ENCODE results near the gene PAPPA2.
A peak's percentile ranks its signal among the peaks of the same experiment; 100 is the strongest.

Gene PAPPA2

DNA sequence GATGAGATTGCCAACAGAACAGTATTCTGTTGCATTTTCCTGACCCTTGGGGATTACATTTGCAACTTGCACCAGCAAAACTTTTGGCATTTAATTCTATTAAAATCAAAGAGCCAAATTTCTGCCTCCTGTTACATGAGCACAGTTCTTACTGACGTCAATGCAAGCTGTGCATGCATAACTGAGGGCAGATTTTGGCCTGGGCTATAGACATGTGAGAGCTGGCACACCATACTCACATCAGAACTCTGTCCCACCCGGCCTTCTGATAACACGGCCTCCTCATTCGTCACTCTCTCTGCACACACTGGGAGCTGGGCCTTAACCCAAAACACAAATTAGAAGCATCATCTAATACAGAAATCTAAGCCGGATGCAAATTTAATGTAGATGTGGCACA, 31.5 kb downstream of the PAPPA2 start:
- no peak for DNase-seq (ENCODE audit: low spot score)

DNA sequence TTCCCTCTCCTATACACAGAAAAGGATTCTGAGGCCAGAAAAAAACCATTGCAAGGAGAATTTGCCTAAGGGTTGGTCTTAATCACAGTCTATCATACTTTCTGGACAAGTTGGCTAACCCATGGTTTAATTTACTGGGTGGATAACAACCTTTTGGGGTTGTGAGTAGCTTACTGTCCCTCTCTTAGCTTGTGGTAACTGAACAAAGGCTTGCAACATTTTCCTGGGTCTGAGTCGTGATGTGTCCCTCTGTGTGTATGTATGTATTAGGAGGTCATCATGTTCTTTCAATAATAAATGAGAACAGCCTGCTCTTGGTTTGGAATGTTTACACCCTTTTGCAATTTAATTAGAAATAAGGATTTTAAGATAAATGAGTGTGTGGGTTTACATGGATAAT, 36.7 kb downstream of the PAPPA2 start:
- peak; percentile 41 for DNase-seq (ENCODE audit: low spot score)

- peak; percentile 86 for DNase-seq (ENCODE audit: low spot score)
Measured at GRCh38 chr1:176501599-176501998, 38.6 kb downstream of the PAPPA2 start.

DNA sequence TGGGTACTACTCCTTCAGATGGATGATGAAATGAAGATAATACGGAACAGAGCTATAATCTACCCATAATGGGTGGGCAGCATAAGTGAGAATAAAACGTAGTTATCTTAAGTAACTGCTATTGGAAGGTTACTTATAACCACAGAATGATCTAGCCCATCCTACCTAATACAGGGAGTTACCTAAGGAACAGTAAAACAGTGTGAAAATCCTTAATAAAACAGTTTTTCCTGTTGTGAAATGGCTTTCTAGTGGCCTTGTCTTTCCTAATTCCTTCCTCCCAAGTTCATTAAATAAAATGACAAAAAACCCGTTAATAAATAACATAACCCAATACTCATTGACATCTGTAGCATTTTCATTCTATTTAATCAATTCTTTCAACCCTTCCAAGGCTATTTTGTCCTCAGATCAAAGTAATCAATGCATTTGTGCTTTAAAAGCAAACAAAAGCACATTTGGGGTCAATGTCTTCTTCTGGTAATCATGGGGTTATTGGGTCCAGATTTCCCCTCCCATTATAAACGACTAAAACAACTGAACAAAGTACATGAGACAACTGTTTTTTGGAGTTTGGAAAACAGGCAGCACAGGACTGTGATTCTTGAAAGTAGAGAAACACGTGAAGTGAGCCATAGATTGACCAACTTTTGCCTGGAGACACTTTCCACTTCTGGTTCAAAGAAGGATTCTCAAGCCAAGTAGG, 42.0 kb downstream of the PAPPA2 start:
- DNase-seq (ENCODE audit: low spot score): no peak

DNA sequence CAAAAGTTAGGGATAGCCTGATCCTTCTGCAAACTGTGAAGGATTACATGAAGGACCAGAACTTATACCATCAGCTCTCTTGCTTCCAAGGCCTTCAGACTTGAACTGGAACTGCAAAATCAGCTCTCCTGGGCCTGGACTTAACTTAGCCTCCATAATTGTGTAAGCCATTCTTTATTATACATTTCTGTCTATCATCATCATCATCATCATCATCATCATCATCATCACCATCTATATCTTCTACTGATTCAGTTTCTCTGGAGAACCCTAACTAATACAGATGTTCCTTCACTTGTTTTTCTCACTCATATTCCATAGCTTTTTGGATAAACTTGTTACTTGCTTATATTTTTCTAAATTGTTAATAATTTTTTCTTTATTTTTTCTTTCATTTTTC, 50.0 kb downstream of the PAPPA2 start:
- DNase-seq (ENCODE audit: low spot score): no peak

GRCh38 chr1:176515310-176515709, 52.3 kb downstream of the PAPPA2 start:
- peak; percentile 98 for DNase-seq (ENCODE audit: low spot score)

DNA sequence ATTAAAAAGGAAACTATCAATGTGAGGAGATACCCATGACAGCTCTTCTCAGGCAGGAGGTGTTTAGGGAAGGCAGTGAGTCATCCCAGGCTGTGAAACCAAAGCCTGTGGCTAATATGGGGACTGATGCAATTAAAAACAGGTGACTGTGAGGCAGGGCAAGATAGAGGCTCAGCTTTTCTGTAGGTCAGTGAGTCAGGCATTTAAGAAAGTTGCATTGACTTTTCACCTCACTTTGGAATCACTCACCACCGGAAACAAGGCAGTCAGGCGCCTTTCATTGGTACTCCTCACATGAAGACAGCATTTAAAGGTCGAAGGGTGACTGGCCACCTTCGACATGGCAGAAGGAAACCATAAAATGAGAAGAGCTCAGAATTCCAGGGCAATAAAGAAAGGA, 54.5 kb downstream of the PAPPA2 start:
- DNase-seq (ENCODE audit: low spot score): peak; percentile 98

DNA sequence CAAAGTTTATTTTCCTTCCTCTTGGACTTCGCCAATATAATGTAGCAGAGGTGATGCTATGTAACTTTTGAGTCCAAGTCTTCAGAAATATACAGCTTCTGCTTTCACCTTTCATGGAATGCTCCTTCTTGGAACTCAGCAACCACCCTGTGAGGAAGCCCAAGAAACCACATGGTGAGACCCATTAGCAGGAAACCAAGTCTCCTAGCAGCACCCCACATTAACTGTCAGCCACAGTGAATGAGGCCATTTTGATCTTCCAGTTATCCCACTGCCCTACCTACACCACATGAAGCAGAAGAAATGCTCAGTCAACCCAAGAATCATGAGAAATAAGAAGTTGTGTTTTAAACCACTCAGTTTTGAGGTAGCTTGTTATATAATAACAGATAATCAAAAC, 58.2 kb downstream of the PAPPA2 start:
- DNase-seq (ENCODE audit: low spot score): no peak

DNA sequence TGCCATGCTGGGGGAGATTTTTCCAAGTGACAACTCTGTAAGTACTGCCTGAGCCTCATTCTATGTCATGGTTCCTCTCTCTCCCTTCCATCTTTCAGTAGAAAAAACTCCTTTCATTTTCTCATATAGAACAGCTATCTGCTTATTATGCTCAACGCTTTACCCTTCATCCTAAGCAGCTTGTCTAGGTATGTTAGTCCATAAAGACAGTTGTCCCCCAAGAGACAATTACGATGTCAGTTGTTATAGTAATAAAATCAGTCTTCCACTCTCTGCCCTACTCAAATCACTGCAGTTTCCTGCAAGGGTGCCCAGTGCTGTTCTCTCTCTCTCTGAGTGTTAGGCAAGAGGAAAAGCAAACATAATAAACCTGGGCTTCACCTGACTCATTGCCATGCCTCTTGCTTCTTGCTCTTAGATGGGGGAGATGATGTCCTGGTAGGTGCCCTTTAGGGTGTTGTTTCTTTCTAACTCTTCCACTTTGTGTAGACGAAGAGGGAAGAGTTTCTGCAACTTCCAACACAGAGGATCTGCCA, 59.4 kb downstream of the PAPPA2 start:
- peak; percentile 70 for DNase-seq (ENCODE audit: low spot score)

- no peak for DNase-seq (ENCODE audit: low spot score)
Measured at GRCh38 chr1:176529395-176530090, 66.6 kb downstream of the PAPPA2 start.

- DNase-seq (ENCODE audit: low spot score): no peak
Measured at GRCh38 chr1:176531036-176531435, 68.1 kb downstream of the PAPPA2 start.

DNA sequence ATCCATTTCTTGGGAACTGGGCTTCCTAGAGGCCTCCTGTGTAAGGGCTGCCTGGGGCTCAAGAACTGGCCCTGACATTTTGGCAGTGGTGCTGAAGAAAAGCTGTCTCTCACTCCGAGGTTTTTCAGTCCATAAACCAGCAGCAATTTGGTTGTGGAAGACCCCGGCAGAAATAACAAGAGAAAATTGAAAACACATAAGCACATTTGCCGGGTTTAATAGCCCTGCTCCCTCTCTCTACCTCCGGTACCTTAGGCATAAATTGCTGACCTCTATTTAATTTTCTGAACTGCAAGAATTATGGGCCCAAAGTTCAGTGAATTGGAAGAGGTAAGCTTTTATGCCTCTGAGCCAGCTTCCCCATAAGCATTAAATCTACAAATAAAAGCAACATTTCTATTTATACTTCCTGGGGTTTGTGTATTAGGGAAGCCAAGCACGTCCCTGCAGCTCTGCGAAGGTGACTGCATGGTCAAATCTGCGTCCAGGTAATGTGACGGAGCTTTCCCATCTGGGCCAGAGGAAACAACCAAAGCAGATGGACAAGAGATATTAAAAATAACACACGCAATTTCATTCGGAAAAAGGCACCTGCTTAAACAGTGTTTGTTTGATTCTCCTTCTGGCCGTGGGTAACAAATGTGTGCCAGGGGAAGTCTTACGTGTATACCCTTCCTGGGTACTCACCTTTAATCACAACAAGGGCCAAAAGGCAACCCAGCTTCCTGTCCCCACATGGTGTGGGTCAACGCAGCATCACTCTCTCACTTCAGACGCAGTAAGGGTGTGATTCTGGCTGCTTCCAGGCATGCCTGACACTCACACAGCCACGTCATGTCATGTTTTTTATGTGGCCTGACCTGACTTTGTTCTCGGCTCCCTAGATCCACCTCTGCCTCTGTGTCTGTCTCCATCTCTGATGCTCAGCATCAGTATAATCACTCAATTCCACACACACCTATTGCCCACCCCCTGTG, 69.2 kb downstream of the PAPPA2 start:
- DNase-seq (ENCODE audit: low spot score): peak; percentile 46

DNA sequence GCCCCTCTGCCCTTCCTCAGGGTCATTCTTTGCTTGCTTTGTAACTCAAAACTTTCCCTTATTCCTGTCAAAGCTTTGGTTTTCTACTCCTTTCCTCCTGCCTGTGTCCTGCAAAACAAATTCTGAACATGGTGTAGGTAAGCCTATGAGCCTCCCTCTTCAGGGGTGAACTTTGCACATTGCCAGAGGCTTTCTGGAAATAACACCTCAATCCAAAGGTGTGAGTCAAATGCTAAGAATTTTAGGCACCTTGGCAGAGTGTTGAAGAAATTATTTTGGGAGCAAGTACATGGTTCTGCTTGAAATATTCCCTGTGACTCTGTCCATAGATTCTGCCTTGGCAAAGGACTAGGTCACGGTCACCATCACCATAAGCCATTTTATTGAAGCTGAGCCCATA, 70.0 kb downstream of the PAPPA2 start:
- peak; percentile 42 for DNase-seq (ENCODE audit: low spot score)

DNA sequence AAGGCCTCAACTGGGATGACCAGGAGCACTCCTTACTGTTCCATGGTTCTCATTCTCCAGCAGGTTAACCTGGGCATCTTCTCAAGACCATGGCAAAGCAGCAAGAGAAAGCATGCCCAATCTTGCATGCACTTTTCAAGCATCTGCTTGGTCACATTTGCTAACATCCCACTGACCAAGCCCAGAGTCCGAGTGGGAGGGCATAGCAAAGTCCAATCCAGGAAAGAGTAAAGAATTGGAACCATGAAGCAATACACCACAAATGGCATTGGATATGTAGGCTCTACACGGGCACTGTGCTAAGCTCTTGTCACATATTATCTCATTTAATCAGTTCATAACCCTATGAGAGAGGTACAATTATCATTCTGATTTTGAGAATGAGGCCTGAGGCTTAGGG, 73.6 kb downstream of the PAPPA2 start:
- no peak for DNase-seq (ENCODE audit: low spot score)

DNA sequence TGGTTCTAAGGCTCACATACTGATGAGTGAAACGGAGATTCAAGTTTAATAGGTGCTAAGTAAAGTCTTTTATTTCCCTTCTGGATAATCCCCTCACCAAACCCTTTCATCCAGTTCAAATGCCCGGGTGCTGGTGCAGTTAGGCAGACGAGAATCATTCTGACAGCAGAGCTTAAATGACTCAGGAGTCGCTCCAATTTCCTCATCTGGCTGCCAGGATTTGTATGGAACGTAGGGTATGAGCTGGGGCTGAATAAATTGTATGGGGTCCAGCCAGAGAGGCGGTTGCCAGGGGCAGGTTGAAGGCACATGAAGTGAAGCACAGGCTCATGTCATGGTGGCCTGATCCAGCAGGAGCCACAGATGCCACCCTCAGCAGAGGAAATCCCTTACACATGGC, 76.0 kb downstream of the PAPPA2 start:
- no peak for DNase-seq (ENCODE audit: low spot score)

DNA sequence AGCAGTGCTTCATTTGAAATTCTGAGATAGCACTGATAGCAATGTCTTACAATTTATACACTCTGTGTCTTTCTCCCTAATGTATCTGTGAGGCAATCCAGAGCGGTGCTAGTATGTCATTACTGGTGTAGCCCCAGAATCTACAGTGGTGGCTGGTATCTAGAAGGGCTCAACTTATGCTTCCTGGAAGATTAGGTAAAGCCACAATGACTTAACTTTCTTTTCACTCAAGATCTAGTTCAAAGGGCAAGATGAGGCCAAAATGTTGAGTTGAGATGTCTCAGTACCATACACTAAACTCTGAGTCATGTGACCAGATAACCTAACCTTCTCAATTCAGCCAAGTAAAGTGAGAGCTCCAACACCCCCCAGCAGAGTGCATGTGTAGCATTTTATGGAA, 77.5 kb downstream of the PAPPA2 start:
- DNase-seq (ENCODE audit: low spot score): no peak

DNA sequence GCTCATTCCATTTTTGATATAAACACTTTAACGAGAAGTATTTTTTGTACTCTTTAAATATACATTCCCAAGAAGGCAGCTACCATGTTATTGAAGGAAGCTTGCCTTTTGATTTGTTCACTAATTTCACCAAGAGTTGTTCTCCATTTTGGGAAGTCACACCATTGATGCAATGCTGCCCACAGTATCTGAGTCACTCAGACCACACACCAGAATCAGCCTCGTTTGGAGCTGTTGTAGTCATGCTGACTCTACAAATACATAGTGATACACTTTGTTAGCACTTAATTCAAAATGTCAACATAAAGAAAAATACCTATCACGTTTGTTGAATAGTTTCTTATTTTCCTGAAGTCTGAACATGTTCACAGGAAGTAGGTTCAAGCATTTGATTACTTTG, 78.7 kb downstream of the PAPPA2 start:
- peak; percentile 55 for DNase-seq (ENCODE audit: low spot score)

GRCh38 chr1:176542352-176542751, 79.4 kb downstream of the PAPPA2 start:
- DNase-seq (ENCODE audit: low spot score): no peak

- peak; percentile 11 for DNase-seq (ENCODE audit: low spot score)
Measured at GRCh38 chr1:176543360-176544129, 80.6 kb downstream of the PAPPA2 start.

DNA sequence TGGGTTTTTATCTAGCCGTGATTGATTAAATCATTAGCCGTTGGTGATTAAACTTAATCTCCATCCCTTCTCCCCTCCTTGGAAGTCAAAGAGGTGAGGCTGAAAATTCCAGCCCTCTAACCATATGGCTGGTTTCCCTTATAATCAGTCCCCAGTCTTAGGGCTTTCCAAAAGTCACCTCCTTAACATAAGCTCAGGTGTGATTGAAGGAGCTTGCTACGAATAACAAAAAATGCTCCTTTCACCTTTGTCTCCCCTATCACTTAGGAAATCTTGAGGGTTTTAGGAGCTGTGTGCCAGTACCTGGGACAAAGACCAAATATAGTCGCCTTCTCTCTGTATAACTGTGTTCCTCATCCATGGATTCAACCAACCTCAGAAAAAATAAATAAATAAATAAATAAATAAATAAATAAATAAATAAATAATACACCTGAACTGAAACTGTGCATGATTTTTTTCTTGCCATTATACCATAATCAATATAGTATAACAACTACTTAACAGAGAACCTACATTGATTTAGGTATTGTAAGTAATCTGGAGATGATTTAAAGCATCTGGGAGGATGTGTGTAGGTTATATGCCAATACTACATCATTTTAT, 82.2 kb downstream of the PAPPA2 start:
- no peak for DNase-seq (ENCODE audit: low spot score)

DNA sequence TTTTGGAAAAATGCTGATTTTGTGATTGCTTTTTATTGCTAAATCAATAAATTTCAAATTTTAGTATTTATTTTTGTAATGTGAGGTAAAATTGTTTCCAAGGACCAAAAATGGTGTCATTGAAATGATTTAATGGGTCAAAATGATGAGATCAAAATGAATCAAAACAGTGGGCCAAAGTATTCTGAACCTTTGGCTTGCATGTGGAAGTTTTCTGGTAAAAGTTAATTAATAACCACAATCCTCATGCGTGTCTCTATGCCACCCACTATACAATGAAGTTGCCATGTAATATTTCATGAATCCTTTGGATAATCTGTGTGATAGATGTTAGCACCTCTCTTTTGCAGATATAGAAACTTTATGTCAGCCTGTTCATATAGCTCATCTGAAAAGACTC, 83.8 kb downstream of the PAPPA2 start:
- DNase-seq (ENCODE audit: low spot score): no peak

All from kidney tubule cell (primary cell).